ENCODE measurements around the gene C19orf85. TPM values are rescaled to one million over a fixed set of nuclear protein-coding genes. Genes with fewer than 3 reads are reported as not detected.

C19orf85 gene
- polyA plus RNA-seq, 1 of the 3 experiments (the other 2 are of a cell fraction), result not detected

GRCh38 chr19:55487924-55488687 is 23.6 kb upstream of the C19orf85 start, which contains the start of gene SSC5D:
Gene SSC5D, plus strand, starts transcription at chr19:55488436. Its CDS starts 154 bp downstream, at chr19:55488590.
- H3K4me2 ChIP-seq, result peak within 1 kb of the TSS; percentile 91
- ChIA-PET POLR2A (interaction anchor here (0.8 to 2.0 kb wide), 4 partner anchors 11 to 152 kb away, joined by 4 to 11 read pairs (median 7); partner anchors contain the start of genes UBE2S and ZNF628), CTCF (interaction anchor here (0.9 to 15.1 kb wide), 5 partner anchors 12 to 143 kb away, joined by 3 to 162 read pairs (median 12); partner anchors contain the start of gene ZNF628)
- no peaks in the 10 kb centered on the region for H3K9me2 ChIP-seq
- no peaks in the 10 kb centered on the region for H3K36me3 ChIP-seq (replicated peaks in 1 of 2; ENCODE audit: control insufficient read depth in 1 of 2, insufficient read depth in 2 of 2, low read length in 1 of 2)
- peak within 1 kb of the TSS; percentile 31; the same call in 1 of the 2 replicates for H2AFZ ChIP-seq (ENCODE audit: low read depth)
- H3K79me2 ChIP-seq (ENCODE audit: insufficient read depth), result peaks cover 14% of the 10 kb centered on the region; the same call in 1 of the 2 replicates
- WGBS (ENCODE audit: low lambda C conversion rate), result 12% methylated on average over 20 of the region's 21 CpGs
- peaks cover 30 to 68% of the 10 kb centered on the region in 2 experiments; a peak in 3 of 4 replicates for H3K4me1 ChIP-seq (ENCODE audit: control insufficient read depth in 1 of 2, insufficient read depth in 2 of 2, low read depth in 1 of 2, low read length in 1 of 2)
- TF ChIP-seq JUND (IDR thresholded peaks at IDR 0.05) (no peak), ZBTB33 (IDR thresholded peaks at IDR 0.05; ENCODE audit: borderline replicate concordance, low read depth) (no peak), GABPA (IDR thresholded peaks at IDR 0.05; ENCODE audit: low read depth) (no peak), FOXJ3 (CRISPR knock-in tag; IDR thresholded peaks at IDR 0.05) (no peak), NRF1 (IDR thresholded peaks at IDR 0.05; ENCODE audit: low read depth, low read length) (no peak), ELF1 (IDR thresholded peaks at IDR 0.05) (no peak), FOXM1 (IDR thresholded peaks at IDR 0.05; ENCODE audit: low read depth) (no peak), RFX5 (IDR thresholded peaks at IDR 0.05; ENCODE audit: low read length) (no peak), FOSL2 (IDR thresholded peaks at IDR 0.05; ENCODE audit: borderline replicate concordance, low read depth) (no peak), TCF12 (IDR thresholded peaks at IDR 0.05) (no peak), MXI1 (IDR thresholded peaks at IDR 0.05; ENCODE audit: low read depth, low read length) (no peak), USF2 (IDR thresholded peaks at IDR 0.05; ENCODE audit: borderline replicate concordance, low read depth, low read length) (no peak), RCOR1 (IDR thresholded peaks at IDR 0.05; ENCODE audit: low read length) (no peak), CTCF (IDR thresholded peaks at IDR 0.05) (no peak), EP300 (IDR thresholded peaks at IDR 0.05; ENCODE audit: borderline replicate concordance in 1 of 2, low read depth in 1 of 2, low read length in 1 of 2) (no peak), SMC3 (IDR thresholded peaks at IDR 0.05; ENCODE audit: low read depth, low read length) (no peak), USF1 (IDR thresholded peaks at IDR 0.05; ENCODE audit: borderline replicate concordance, low read depth) (no peak), RXRA (IDR thresholded peaks at IDR 0.05; ENCODE audit: borderline replicate concordance, low read depth) (no peak)
- H3K4me3 ChIP-seq (ENCODE audit: low read depth in 2 of 2, low read length in 1 of 2), result peak within 1 kb of the TSS; percentile 69 to 80
- no peaks in the 10 kb centered on the region for H3K27me3 ChIP-seq (ENCODE audit: insufficient read depth)
- H3K9ac ChIP-seq, result peak within 1 kb of the TSS; percentile 86; the same call in 1 of the 2 replicates
- peak within 1 kb of the TSS; percentile 95 to 97 for H3K27ac ChIP-seq (ENCODE audit: low read depth in 2 of 2, low read length in 1 of 2)
- H4K20me1 ChIP-seq (ENCODE audit: insufficient read depth), result no peaks in the 10 kb centered on the region
- H3K9me3 ChIP-seq, result no peaks in the 10 kb centered on the region
- H3F3A ChIP-seq (replicated peaks; ENCODE audit: insufficient read depth), result peaks cover 35% of the 10 kb centered on the region
- DNase-seq, result peak; percentile 78

All from SK-N-SH (cell line).